C4-2B (cell line): ENCODE results near the gene STAT4.

Source experiments
- H3K27ac ChIP-seq: fragments of 450-650 bp; 2 replicates; pipeline ENCODE4 v1.5.1; 2017
- CTCF ChIP-seq: fragments of 450-650 bp; conservative IDR thresholded peaks from 2 replicates; pipeline ENCODE4 v1.5.1; 2017; ENCODE audit warnings: mild to moderate bottlenecking
- ZFX ChIP-seq: fragments of 450-650 bp; IDR thresholded peaks from 2 replicates; pipeline ENCODE4 v1.6.1; 2017

STAT4 gene

GRCh38 chr2:190994148-190994547, 156.6 kb downstream of the STAT4 start:
- no peak overlapping the region for H3K27ac ChIP-seq
- TF ChIP-seq ZFX (no peak), CTCF (no peak)

GRCh38 chr2:190993292-190993643, 157.5 kb downstream of the STAT4 start:
- TF ChIP-seq CTCF, result no peak
- no peak for TF ChIP-seq ZFX

GRCh38 chr2:190990132-190990531, 160.7 kb downstream of the STAT4 start:
- no peak overlapping the region for H3K27ac ChIP-seq
- TF ChIP-seq CTCF (no peak), ZFX (no peak)

More at GRCh38 chr2:190993292-190993643, 157.5 kb downstream of the STAT4 start:
- H3K27ac ChIP-seq, result no peak overlapping the region

- no peak for TF ChIP-seq ZFX
- no peak for TF ChIP-seq CTCF
- no peak overlapping the region for H3K27ac ChIP-seq
Observed at GRCh38 chr2:190988910-190989309, 161.9 kb downstream of the STAT4 start.

GRCh38 chr2:190987938-190988337, 162.9 kb downstream of the STAT4 start:
- TF ChIP-seq CTCF, result no peak
- TF ChIP-seq ZFX, result no peak
- no peak overlapping the region for H3K27ac ChIP-seq

- TF ChIP-seq CTCF (no peak), ZFX (no peak)
- no peak overlapping the region for H3K27ac ChIP-seq
Observed at GRCh38 chr2:190987116-190987515, 163.7 kb downstream of the STAT4 start.

GRCh38 chr2:190986221-190986953, 164.4 kb downstream of the STAT4 start:
- TF ChIP-seq CTCF, result no peak
- no peak for TF ChIP-seq ZFX
- H3K27ac ChIP-seq, result no peak overlapping the region
